ENCODE results near the gene ACP2.

Gene ACP2

DNA sequence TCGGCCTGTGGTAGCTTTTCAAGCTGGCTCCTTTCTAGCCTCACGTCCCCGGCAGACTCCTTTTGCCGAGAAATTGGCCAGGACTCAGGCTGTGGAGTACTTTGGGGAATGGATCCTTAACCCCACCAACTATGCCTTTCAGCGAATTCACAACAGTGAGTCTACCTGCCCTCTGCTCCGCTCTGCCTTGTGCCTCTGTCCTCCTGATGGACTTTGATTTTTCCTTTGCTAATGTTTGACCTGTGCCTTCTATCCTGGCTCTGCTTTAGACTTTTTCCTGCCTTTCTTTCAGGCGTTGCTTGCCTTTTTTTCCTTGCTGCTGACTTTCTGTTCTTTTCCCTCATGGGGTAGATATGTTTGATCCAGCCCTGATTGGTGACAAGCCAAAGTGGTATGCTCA is 33.8 kb upstream of the ACP2 start:
- DNase-seq (ENCODE audit: insufficient read length, low spot score) (no peak), FAIRE-seq (no peak)
- TF ChIP-seq, protein P1, sequence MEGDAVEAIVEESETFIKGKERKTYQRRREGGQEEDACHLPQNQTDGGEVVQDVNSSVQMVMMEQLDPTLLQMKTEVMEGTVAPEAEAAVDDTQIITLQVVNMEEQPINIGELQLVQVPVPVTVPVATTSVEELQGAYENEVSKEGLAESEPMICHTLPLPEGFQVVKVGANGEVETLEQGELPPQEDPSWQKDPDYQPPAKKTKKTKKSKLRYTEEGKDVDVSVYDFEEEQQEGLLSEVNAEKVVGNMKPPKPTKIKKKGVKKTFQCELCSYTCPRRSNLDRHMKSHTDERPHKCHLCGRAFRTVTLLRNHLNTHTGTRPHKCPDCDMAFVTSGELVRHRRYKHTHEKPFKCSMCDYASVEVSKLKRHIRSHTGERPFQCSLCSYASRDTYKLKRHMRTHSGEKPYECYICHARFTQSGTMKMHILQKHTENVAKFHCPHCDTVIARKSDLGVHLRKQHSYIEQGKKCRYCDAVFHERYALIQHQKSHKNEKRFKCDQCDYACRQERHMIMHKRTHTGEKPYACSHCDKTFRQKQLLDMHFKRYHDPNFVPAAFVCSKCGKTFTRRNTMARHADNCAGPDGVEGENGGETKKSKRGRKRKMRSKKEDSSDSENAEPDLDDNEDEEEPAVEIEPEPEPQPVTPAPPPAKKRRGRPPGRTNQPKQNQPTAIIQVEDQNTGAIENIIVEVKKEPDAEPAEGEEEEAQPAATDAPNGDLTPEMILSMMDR (IDR thresholded peaks at IDR 0.05; ENCODE audit: insufficient read depth, missing control alignments) = no peak

DNA sequence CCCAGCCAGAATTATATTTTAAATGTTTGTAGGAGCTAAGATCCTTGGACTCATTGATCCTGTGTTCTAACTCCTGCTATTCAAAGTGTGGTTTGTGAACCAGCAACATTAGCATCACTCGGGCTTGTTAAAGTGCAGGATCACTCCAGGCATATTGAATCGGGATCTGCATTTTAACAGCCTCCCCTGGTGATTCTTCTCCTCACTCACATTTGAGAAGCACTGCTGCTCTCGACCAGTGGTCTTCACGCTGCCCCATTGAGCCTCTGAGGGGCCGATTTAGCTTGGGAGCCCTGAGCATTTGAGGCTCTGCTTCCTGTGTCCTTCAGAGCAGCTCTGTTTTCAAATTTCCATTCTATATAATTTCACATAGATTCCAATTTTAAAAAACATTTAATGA is 32.2 kb upstream of the ACP2 start:
- no peak for FAIRE-seq
- TF ChIP-seq, protein P1 (IDR thresholded peaks at IDR 0.05; ENCODE audit: insufficient read depth, missing control alignments) = no peak
- DNase-seq (ENCODE audit: insufficient read length, low spot score) = no peak

DNA sequence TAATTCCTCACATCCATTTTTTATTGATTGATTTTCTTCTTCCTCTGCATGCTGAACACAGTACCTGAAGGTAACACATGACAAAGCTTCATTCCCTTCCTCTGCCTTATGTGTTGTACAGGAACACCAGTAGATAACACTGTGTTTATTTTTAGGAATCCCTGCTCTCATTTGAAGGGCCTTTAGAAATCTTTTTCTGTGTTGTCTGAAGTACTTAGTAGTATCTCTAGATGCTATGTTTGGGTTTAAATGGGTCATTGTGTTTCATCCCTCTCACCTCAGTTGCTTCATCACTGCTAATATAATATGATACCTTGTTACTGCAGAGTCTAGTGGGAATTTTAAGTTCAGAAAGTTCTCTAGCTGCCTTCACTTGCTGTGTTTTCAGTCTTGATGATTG is 31.5 kb upstream of the ACP2 start:
- FAIRE-seq (no peak), DNase-seq (ENCODE audit: insufficient read length, low spot score) (no peak)
- TF ChIP-seq, protein P1 (IDR thresholded peaks at IDR 0.05; ENCODE audit: insufficient read depth, missing control alignments) = no peak

DNA sequence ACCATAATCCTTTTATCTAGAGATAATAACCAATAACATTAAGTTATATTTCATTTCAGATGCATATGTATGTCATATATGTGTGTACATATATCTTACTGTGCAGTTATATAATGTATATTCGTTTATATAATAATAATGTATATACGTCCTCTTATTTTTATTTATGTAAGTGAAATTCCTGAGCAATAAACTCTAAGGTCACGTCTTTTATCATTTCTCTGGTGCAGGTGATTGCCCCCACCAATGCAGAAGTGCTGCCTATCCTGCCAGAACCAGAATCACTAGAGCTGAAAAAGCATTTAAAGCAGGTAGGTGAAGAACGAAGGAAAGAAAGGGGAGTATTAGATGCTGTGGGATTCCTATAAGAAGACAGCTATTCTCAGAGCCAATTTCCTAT is 30.2 kb upstream of the ACP2 start:
- no peak for DNase-seq (ENCODE audit: insufficient read length, low spot score)
- TF ChIP-seq, protein P1 (IDR thresholded peaks at IDR 0.05; ENCODE audit: insufficient read depth, missing control alignments) = no peak
- no peak for FAIRE-seq

DNA sequence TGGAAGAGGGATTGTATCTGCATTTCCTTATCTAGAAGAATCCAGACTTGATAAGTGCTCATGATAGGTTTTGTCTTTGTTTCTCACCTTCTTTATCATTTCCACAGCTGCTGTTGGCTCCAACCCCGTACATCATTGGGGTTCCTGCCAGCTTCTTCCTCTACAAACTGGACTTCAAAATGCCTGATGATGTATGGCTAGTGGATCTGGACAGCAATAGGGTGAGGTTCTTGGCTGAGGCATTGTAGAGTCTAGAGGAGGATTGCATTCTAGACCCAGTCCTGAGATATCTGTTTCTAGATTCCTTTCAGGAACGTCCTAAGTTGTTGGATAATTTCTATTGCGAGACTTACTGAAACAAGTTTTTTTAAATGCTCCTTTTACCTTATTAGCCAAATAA is 29.4 kb upstream of the ACP2 start:
- DNase-seq (ENCODE audit: insufficient read length, low spot score) (no peak), FAIRE-seq (no peak)
- TF ChIP-seq, protein P1 (IDR thresholded peaks at IDR 0.05; ENCODE audit: insufficient read depth, missing control alignments) = no peak

DNA sequence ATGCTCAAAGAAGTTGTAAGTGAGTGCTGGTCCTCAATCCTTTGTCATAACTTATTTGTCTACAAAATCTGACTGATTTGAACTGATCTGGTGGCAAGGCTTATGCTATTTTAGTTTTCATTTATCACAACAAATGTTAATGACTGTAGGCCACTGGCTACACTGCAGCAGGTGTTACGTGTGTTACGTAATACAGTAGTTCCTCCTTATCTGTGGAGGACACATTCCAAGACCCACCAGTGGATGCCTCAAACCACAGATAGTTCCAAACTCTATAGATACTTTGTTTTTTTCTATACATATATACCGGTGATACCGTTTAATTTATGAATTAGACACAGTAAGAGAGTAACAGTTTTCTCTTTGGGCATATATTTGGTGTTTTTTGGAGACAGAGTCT is 28.3 kb upstream of the ACP2 start:
- DNase-seq (ENCODE audit: insufficient read length, low spot score) (no peak), FAIRE-seq (no peak)
- TF ChIP-seq, protein P1 (IDR thresholded peaks at IDR 0.05; ENCODE audit: insufficient read depth, missing control alignments) = no peak

DNA sequence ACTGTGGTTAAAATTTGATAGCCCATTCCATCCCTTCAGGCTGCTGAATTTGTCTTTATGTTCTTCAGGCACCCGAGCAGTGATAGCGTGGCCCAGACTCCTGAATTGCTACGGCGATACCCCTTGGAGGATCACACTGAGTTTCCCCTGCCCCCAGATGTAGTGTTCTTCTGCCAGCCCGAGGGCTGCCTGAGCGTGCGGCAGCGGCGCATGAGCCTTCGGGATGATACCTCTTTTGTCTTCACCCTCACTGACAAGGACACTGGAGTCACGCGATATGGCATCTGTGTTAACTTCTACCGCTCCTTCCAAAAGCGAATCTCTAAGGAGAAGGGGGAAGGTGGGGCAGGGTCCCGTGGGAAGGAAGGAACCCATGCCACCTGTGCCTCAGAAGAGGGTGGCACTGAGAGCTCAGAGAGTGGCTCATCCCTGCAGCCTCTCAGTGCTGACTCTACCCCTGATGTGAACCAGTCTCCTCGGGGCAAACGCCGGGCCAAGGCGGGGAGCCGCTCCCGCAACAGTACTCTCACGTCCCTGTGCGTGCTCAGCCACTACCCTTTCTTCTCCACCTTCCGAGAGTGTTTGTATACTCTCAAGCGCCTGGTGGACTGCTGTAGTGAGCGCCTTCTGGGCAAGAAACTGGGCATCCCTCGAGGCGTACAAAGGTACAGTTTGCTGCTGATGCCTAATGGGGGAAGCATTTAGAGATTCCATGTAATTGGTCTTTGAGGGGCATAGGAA is 26.1 kb upstream of the ACP2 start:
- FAIRE-seq (no peak), DNase-seq (ENCODE audit: insufficient read length, low spot score) (no peak)
- TF ChIP-seq, protein P1 (IDR thresholded peaks at IDR 0.05; ENCODE audit: insufficient read depth, missing control alignments) = no peak
